Ishikawa (cell line): Measurements from ENCODE around the gene WBP1L.

ENCODE experiments used
- CEBPB ChIP-seq: IDR thresholded peaks from 2 replicates; pipeline ENCODE4 v1.6.1; 2012
- CREB1 ChIP-seq: IDR thresholded peaks from 2 replicates; pipeline ENCODE4 v1.6.1; 2012; ENCODE audit warnings: low read depth
- EGR1 ChIP-seq: IDR thresholded peaks from 2 replicates; pipeline ENCODE4 v1.6.1; 2012
- EP300 ChIP-seq: IDR thresholded peaks from 2 replicates; pipeline ENCODE4 v1.6.1; 2012; ENCODE audit warnings: borderline replicate concordance
- FOXM1 ChIP-seq: IDR thresholded peaks from 2 replicates; pipeline ENCODE4 v1.6.1; 2012; ENCODE audit warnings: low read depth, borderline replicate concordance
- NFIC ChIP-seq: IDR thresholded peaks from 2 replicates; pipeline ENCODE4 v1.6.1; 2012
- RAD21 ChIP-seq: IDR thresholded peaks from 2 replicates; pipeline ENCODE4 v1.6.1; 2012; ENCODE audit warnings: low read depth
- TAF1 ChIP-seq: IDR thresholded peaks from 2 replicates; pipeline ENCODE4 v1.6.1; 2012; ENCODE audit warnings: low read depth, mild to moderate bottlenecking
- TCF12 ChIP-seq: IDR thresholded peaks from 2 replicates; pipeline ENCODE4 v1.6.1; 2012; ENCODE audit warnings: low read depth
- TEAD4 ChIP-seq: IDR thresholded peaks from 2 replicates; pipeline ENCODE4 v1.6.1; 2012
- YY1 ChIP-seq: IDR thresholded peaks from 2 replicates; pipeline ENCODE4 v1.6.1; 2012; ENCODE audit warnings: low read depth
- ZBTB7A ChIP-seq: IDR thresholded peaks from 2 replicates; pipeline ENCODE4 v1.6.1; 2012; ENCODE audit warnings: low read depth
- TF ChIP-seq, protein P1 (sequence below): IDR thresholded peaks from 2 replicates; pipeline ENCODE4 v1.6.1; 2012
- TF ChIP-seq, protein P2 (sequence below): IDR thresholded peaks from 2 replicates; pipeline ENCODE4 v1.6.1; 2012
- TF ChIP-seq, protein P3 (sequence below): IDR thresholded peaks from 2 replicates; pipeline ENCODE4 v1.6.1; 2012; ENCODE audit warnings: low read depth, mild to moderate bottlenecking

The WBP1L gene

DNA sequence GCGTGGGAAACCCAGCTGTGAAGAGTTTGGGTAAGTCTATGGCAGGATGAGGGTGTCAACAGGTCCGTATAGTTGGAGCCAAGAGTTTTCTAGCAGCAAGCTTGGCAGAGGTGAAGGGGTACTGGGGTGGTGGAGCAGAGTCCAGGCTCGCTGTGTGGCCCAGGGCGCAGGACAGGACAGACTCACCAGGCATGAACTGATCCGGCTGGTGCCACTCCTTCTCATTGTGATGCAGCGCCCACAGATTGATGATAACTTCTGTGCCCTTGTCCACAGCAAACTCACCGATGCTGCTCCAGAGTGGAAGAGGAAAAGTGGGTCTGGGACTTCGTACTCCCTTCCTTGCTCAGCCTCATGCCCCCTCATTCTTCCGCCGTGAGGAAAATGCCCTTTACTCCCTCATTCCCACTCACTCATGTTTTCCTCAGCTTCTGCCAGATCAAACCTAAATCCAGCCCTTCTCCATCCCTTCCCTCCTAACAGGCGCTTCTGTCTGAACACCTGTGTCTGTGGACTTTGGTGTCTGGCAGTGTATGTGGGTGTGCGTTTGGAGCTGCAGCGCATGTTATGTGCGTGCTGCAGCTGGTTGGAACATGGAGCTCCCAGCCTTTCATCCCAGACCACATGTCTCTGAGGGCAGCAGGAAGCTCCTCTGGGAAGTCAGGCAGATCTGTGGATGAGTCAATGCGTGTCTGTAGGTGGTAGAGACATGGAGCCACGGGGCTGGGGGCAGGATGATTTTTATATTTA is 87.7 kb downstream of the WBP1L start:
- no peak for TF ChIP-seq CEBPB
- TF ChIP-seq, protein P1, sequence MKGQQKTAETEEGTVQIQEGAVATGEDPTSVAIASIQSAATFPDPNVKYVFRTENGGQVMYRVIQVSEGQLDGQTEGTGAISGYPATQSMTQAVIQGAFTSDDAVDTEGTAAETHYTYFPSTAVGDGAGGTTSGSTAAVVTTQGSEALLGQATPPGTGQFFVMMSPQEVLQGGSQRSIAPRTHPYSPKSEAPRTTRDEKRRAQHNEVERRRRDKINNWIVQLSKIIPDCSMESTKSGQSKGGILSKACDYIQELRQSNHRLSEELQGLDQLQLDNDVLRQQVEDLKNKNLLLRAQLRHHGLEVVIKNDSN = no peak
- TF ChIP-seq TEAD4 = no peak
- no peak for TF ChIP-seq NFIC
- TF ChIP-seq TAF1 = no peak
- TF ChIP-seq EGR1 = no peak
- no peak for TF ChIP-seq FOXM1
- TF ChIP-seq, protein P2, sequence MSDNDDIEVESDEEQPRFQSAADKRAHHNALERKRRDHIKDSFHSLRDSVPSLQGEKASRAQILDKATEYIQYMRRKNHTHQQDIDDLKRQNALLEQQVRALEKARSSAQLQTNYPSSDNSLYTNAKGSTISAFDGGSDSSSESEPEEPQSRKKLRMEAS = no peak
- TF ChIP-seq CREB1 = no peak
- TF ChIP-seq, protein P3, sequence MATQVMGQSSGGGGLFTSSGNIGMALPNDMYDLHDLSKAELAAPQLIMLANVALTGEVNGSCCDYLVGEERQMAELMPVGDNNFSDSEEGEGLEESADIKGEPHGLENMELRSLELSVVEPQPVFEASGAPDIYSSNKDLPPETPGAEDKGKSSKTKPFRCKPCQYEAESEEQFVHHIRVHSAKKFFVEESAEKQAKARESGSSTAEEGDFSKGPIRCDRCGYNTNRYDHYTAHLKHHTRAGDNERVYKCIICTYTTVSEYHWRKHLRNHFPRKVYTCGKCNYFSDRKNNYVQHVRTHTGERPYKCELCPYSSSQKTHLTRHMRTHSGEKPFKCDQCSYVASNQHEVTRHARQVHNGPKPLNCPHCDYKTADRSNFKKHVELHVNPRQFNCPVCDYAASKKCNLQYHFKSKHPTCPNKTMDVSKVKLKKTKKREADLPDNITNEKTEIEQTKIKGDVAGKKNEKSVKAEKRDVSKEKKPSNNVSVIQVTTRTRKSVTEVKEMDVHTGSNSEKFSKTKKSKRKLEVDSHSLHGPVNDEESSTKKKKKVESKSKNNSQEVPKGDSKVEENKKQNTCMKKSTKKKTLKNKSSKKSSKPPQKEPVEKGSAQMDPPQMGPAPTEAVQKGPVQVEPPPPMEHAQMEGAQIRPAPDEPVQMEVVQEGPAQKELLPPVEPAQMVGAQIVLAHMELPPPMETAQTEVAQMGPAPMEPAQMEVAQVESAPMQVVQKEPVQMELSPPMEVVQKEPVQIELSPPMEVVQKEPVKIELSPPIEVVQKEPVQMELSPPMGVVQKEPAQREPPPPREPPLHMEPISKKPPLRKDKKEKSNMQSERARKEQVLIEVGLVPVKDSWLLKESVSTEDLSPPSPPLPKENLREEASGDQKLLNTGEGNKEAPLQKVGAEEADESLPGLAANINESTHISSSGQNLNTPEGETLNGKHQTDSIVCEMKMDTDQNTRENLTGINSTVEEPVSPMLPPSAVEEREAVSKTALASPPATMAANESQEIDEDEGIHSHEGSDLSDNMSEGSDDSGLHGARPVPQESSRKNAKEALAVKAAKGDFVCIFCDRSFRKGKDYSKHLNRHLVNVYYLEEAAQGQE = no peak

DNA sequence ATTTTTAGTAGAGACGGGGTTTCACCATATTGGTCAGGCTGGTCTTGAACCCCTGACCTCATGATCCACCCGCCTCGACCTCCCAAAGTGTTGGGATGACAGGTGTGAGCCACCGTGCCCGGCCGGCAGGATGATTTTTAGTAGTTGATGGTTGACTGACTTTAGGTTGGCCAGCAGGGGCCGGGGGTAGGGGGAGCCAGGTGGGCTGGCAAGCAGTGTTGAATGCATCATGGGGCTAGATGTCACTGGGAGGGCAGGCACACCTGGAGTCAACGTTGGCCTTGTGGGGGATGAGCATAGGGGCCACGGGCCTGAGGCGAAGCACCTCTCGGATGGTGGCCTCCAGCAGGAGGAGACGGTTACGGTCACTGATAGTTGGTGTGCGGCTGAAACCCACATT is 88.5 kb downstream of the WBP1L start:
- TF ChIP-seq EP300 = no peak
- no peak for TF ChIP-seq EGR1

DNA sequence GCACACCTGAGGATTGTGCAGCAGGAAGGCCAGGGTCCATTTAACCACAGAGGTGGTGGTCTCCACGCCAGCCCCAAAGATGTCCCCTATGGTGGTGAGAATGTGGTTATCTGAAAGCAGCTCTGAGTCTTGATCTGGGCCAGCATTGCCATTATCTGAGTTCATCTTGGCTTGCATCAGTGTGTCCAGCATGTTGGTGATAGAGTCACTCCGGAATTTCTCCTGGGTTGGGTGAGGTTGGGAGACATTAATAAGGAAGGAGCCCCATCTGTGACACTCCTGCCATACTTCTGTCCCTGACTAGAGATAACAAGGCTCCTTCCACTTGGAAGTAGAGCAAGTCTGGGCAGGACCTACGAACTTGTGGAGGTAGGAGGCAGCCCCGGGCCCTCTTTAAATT is 89.2 kb downstream of the WBP1L start:
- TF ChIP-seq EGR1 (no peak), TEAD4 (no peak), CEBPB (no peak), TCF12 (no peak), FOXM1 (no peak), NFIC (no peak), CREB1 (no peak), TAF1 (no peak), RAD21 (no peak), YY1 (no peak), EP300 (no peak), ZBTB7A (no peak)
- TF ChIP-seq, protein P2 = no peak
- TF ChIP-seq, protein P1 = no peak
- TF ChIP-seq, protein P3 = no peak

DNA sequence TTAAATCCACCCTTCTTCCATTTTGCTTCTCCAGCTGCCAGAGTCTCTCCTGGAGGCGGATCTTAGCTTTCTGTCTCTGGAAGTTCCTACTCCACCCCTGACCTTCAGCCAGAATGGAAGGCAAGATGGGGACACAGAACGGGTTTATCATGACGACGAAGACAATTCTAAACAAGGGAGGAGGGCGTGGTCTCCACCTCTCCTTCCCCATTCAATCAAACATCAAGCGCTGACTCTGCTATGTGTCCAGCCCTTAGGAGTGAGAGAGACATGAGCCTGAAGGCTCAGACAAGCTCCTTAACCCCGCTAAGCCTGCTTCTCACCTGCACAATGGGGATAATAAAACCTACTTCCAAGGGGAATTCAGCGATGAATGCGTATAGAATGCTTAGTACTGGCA is 90.4 kb downstream of the WBP1L start:
- TF ChIP-seq RAD21 = no peak
- TF ChIP-seq TCF12 = no peak
- TF ChIP-seq, protein P1 = no peak

DNA sequence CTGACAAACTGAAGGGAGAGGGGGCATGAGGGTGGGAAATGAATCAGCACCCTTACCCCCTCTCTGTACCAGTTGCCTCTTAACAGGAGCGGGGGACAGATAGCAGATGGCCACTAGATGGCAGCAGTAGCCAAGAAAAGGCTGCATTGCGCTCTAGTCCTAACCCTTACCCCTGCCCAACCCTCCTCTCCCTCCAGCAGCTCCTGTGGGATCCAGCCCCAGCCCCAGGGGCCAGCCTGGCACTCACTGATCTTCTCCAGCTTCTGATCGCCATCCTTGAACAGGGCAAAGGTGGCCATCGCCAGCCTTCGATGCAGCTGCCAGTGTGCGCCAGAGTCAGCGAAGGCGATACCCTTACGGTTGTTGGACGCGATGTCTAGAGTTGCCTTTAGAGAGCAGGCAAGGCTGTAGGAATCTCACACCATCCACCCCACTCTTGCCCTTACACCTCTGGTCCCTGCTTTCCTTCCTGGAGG is 91.3 kb downstream of the WBP1L start:
- TF ChIP-seq RAD21 = peak; percentile 99
- no peak for TF ChIP-seq FOXM1

DNA sequence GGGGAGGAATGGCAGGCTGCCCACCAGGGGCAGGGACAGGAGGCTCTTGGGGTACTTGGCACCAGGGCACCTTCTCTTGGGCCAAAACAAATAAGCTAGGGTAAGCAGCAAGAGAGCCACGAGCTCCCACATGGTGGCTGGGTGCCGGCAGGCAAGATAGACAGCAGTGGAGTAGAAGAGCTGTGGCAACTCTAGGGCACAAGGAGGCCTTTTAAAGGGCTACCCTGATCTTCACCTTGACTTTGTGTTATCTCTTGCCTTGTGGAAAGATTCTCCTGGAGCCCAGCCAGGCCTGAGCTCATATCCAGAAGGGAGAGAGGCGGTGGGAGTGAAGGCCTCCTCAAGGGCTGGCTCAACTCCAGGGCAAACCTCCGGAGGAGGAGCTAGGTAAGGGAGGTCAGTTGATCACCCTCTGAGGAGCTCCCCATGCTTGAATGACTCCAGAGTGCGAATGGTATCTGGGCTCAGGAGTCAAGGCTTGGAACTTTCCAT is 93.5 kb downstream of the WBP1L start, which contains the start of gene CYP17A1:
Gene CYP17A1 (minus strand): TSS at position 184 of the 492 bp plus-strand sequence. CDS start 52 bp downstream, at position 132.
- TF ChIP-seq, protein P3 = no peak
- TF ChIP-seq TEAD4 = no peak
- TF ChIP-seq CEBPB = no peak
- TF ChIP-seq NFIC = peak; percentile 82
- 0 out of 2 replicates have a peak, but pooled peaks have one; percentile 20 for TF ChIP-seq TCF12
- TF ChIP-seq, protein P2 = peak; percentile 37; the same call in 1 of the 2 replicates
